ENCODE measurements around the gene TBC1D25. TPM values are rescaled to one million over a fixed set of nuclear protein-coding genes. Genes with fewer than 3 reads are reported as not detected.
"Not testable (repeated sequence)": the region's sequence is repeated elsewhere in the genome, so short reads cannot be mapped to it uniquely, and the experiment has no call there.

The TBC1D25 gene
- total RNA-seq, 1 donor from 2014 or later = 7.4 TPM

GRCh38 chrX:48514868-48515460, 24.6 kb upstream of the TBC1D25 start:
- no peak for DNase-seq (ENCODE audit: low read depth)
- H3K4me3 ChIP-seq (ENCODE audit: low read depth, low read length) = no peak overlapping the region
- TF ChIP-seq CTCF (conservative IDR thresholded peaks at IDR 0.05; ENCODE audit: low read depth, low read length) = no peak

DNA sequence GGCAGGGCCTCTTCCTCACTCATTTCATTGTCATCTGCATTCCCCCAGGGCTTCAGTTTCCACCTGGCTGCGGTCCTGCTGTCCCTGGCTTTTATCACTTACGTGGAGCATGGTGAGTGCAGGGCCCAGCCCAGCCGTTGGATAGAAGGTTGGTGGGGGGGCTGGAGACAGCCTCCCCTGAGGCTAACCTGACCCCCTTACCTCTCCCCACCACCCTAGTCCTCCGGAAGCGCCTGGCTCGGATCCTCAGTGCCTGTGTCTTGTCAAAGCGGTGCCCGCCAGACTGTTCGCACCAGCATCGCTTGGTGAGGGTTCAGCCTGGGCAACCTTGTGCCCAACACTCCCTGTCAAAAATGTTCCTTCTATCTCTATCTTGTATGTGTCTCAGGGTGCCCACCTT, 23.7 kb upstream of the TBC1D25 start:
- H3K4me3 ChIP-seq (ENCODE audit: low read depth, low read length) = no peak overlapping the region
- DNase-seq (ENCODE audit: low read depth) = no peak
- no peak for TF ChIP-seq CTCF (conservative IDR thresholded peaks at IDR 0.05; ENCODE audit: low read depth, low read length)

DNA sequence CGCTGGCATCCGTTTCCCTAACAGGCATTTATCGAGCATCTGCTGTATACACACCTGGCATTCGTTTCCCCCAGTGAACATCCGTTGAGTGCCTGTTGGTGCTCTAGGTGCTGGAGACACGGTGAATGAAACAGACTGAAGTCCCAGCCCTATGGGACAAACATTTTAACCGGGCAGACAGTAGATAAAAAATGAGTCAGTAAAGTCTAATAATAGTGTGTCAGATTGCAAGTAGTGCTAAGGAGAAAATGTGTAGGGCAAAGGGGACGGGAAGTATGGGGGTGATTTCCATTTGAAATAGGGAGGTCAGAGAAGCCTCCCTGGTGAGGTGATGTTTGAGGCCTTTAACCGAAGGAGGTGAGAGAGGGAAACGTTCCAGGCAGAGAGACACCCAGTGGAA, 23.2 kb upstream of the TBC1D25 start:
- no peak overlapping the region for H3K4me3 ChIP-seq (ENCODE audit: low read depth, low read length)
- no peak for DNase-seq (ENCODE audit: low read depth)
- no peak for TF ChIP-seq CTCF (conservative IDR thresholded peaks at IDR 0.05; ENCODE audit: low read depth, low read length)

GRCh38 chrX:48516987-48517386, 22.5 kb upstream of the TBC1D25 start:
- no peak overlapping the region for H3K4me3 ChIP-seq (ENCODE audit: low read depth, low read length)
- DNase-seq (ENCODE audit: low read depth) = no peak
- TF ChIP-seq CTCF (conservative IDR thresholded peaks at IDR 0.05; ENCODE audit: low read depth, low read length) = no peak

GRCh38 chrX:48519481-48519880, 20.0 kb upstream of the TBC1D25 start:
- H3K4me3 ChIP-seq (ENCODE audit: low read depth, low read length); DNase-seq (ENCODE audit: low read depth): not testable (repeated sequence)

DNA sequence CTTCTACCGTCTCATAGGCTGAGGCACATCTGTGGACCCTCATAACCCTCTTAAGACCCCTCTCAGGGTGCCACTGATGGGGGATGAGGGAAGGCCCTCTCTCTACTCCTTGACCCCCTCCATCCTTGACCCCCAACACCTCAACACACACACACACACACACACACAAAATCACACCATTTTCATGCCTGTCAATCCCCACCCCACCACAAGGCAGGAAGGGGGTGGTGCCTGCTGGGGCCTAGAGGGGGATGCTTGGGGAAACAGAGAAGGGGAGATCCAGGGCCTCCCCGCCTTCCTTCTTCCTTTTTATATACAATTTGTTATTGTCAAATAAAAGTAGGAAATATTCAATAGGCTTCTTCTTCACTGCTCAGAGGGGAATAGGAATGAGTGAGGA, 19.1 kb upstream of the TBC1D25 start:
- DNase-seq (ENCODE audit: low read depth) = no peak
- no peak for TF ChIP-seq CTCF (conservative IDR thresholded peaks at IDR 0.05; ENCODE audit: low read depth, low read length)
- no peak overlapping the region for H3K4me3 ChIP-seq (ENCODE audit: low read depth, low read length)

- H3K4me3 ChIP-seq (ENCODE audit: low read depth, low read length) = peak overlapping the region; percentile 69
- no peak for TF ChIP-seq CTCF (conservative IDR thresholded peaks at IDR 0.05; ENCODE audit: low read depth, low read length)
- no peak for DNase-seq (ENCODE audit: low read depth)
Measured at GRCh38 chrX:48520976-48521352, 18.6 kb upstream of the TBC1D25 start.

Data from epithelial cell of proximal tubule (primary cell).